ENCODE results near the gene PCDHB11.
"Not testable (repeated sequence)": the region's sequence is repeated elsewhere in the genome, so short reads cannot be mapped to it uniquely, and the experiment has no call there.

Gene PCDHB11

GRCh38 chr5:141186897-141187512, 12.4 kb upstream of the PCDHB11 start, which contains the start of gene PCDHB9:
PCDHB9 (plus strand) TSS chr5:141187161; CDS start chr5:141187319, 158 bp downstream.
- peak; percentile 24 for DNase-seq (ENCODE audit: low spot score)

- not testable (repeated sequence) for DNase-seq (ENCODE audit: low spot score)
Measured at GRCh38 chr5:141188682-141189081, 10.7 kb upstream of the PCDHB11 start.

- DNase-seq (ENCODE audit: low spot score): not testable (repeated sequence)
Measured at GRCh38 chr5:141189131-141189530, 10.3 kb upstream of the PCDHB11 start.

GRCh38 chr5:141192110-141192725, 7.2 kb upstream of the PCDHB11 start, which contains the start of gene PCDHB10:
PCDHB10 (plus strand) TSS chr5:141192353; CDS start chr5:141192553, 200 bp downstream.
- peak; percentile 62 for DNase-seq (ENCODE audit: low spot score)

GRCh38 chr5:141194332-141194731, 5.1 kb upstream of the PCDHB11 start:
- not testable (repeated sequence) for DNase-seq (ENCODE audit: low spot score)

- no peak for DNase-seq (ENCODE audit: low spot score)
Measured at GRCh38 chr5:141196363-141196762, 3.1 kb upstream of the PCDHB11 start.

GRCh38 chr5:141201126-141201525, 1.7 kb downstream of the PCDHB11 start:
- not testable (repeated sequence) for DNase-seq (ENCODE audit: low spot score)

- DNase-seq (ENCODE audit: low spot score): not testable (repeated sequence)
Measured at GRCh38 chr5:141201646-141202045, 2.2 kb downstream of the PCDHB11 start.

GRCh38 chr5:141208478-141208877, 9.1 kb downstream of the PCDHB11 start, which contains the start of gene PCDHB12:
PCDHB12 (plus strand) TSS chr5:141208719; CDS start chr5:141208908, 189 bp downstream.
- DNase-seq (ENCODE audit: low spot score): no peak

- DNase-seq (ENCODE audit: low spot score): not testable (repeated sequence)
Measured at GRCh38 chr5:141210281-141210680, 10.9 kb downstream of the PCDHB11 start.

- DNase-seq (ENCODE audit: low spot score): not testable (repeated sequence)
Measured at GRCh38 chr5:141210849-141211248, 11.4 kb downstream of the PCDHB11 start.

- not testable (repeated sequence) for DNase-seq (ENCODE audit: low spot score)
Measured at GRCh38 chr5:141213656-141214339, 14.4 kb downstream of the PCDHB11 start, which contains the start of gene PCDHB13. PCDHB13 (plus strand) TSS chr5:141213919; CDS start chr5:141214124, 205 bp downstream.

GRCh38 chr5:141214583-141214982, 15.2 kb downstream of the PCDHB11 start:
- DNase-seq (ENCODE audit: low spot score): not testable (repeated sequence)

- not testable (repeated sequence) for DNase-seq (ENCODE audit: low spot score)
Measured at GRCh38 chr5:141215504-141215903, 16.1 kb downstream of the PCDHB11 start.

GRCh38 chr5:141216035-141216434, 16.6 kb downstream of the PCDHB11 start:
- DNase-seq (ENCODE audit: low spot score): not testable (repeated sequence)

- DNase-seq (ENCODE audit: low spot score): peak; percentile 81
Measured at GRCh38 chr5:141223112-141223783, 23.8 kb downstream of the PCDHB11 start, which contains the start of gene PCDHB14. PCDHB14 (plus strand) TSS chr5:141223343; CDS start chr5:141223506, 163 bp downstream.

- DNase-seq (ENCODE audit: low spot score): not testable (repeated sequence)
Measured at GRCh38 chr5:141224844-141225243, 25.4 kb downstream of the PCDHB11 start.

- DNase-seq (ENCODE audit: low spot score): not testable (repeated sequence)
Measured at GRCh38 chr5:141225421-141225820, 26.0 kb downstream of the PCDHB11 start.

GRCh38 chr5:141234109-141234667, 34.8 kb downstream of the PCDHB11 start:
- peak; percentile 16 for DNase-seq (ENCODE audit: low spot score)

GRCh38 chr5:141235922-141236321, 36.5 kb downstream of the PCDHB11 start:
- not testable (repeated sequence) for DNase-seq (ENCODE audit: low spot score)
